Measurements from ENCODE around the gene PRELID2. TPM values are rescaled to one million over a fixed set of nuclear protein-coding genes. Genes with fewer than 3 reads are reported as not detected.
A peak's percentile ranks its signal among the peaks of the same experiment; 100 is the strongest.

Gene PRELID2
- total and polyA plus RNA-seq, 4 donors = 1.2 to 68.1 (median 5.5) TPM

DNA sequence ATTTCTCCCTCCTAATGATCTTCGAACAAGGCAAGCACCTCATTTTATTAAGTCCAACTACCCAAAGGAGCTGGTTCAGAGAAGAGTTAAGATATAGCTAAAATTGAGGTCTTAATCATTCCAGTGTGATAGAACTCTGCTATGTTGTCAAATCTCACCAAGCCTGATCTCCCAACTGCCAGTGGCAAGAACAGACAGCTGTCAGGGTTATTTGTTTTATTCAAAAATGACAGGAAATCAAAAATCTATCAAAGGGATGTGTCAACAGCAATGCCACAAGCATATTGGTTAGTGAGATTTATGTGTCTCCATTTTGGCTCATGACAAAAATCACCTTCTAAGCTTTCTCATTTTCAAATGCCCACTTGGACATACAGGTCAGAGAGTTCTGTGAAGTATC lies 74.5 kb downstream of the PRELID2 start:
- Histone ChIP-seq H3K27ac (ENCODE audit: low read depth in 1 of 2, low read length in 1 of 2) (no peak overlapping the region), H3K27me3 (ENCODE audit: control insufficient read depth in 3 of 3, insufficient read depth in 3 of 3, low read length in 2 of 3) (no peaks in the 10 kb centered on the region), H3K4me1 (ENCODE audit: control insufficient read depth in 5 of 5, insufficient read depth in 5 of 5, low read length in 5 of 5) (no peaks in the 10 kb centered on the region), H3K36me3 (ENCODE audit: control insufficient read depth in 4 of 4, insufficient read depth in 4 of 4, low read length in 4 of 4) (peaks cover 0 to 4% (median 0%) of the 10 kb centered on the region in 4 donors), H3K9ac (ENCODE audit: insufficient read depth in 1 of 2, low read length in 2 of 2) (no peak overlapping the region), H3K4me3 (no peak overlapping the region), H3K9me3 (ENCODE audit: control insufficient read depth in 4 of 4, insufficient read depth in 3 of 4, low read length in 3 of 4) (peaks cover 0 to under 1% (median 0%) of the 10 kb centered on the region in 4 donors)
- DNase-seq (no peak), ATAC-seq (ENCODE audit: insufficient read depth, low FRiP score) (no peak)
- TF ChIP-seq, protein P1, sequence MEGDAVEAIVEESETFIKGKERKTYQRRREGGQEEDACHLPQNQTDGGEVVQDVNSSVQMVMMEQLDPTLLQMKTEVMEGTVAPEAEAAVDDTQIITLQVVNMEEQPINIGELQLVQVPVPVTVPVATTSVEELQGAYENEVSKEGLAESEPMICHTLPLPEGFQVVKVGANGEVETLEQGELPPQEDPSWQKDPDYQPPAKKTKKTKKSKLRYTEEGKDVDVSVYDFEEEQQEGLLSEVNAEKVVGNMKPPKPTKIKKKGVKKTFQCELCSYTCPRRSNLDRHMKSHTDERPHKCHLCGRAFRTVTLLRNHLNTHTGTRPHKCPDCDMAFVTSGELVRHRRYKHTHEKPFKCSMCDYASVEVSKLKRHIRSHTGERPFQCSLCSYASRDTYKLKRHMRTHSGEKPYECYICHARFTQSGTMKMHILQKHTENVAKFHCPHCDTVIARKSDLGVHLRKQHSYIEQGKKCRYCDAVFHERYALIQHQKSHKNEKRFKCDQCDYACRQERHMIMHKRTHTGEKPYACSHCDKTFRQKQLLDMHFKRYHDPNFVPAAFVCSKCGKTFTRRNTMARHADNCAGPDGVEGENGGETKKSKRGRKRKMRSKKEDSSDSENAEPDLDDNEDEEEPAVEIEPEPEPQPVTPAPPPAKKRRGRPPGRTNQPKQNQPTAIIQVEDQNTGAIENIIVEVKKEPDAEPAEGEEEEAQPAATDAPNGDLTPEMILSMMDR (IDR thresholded peaks at IDR 0.05; ENCODE audit: control extremely low read depth, extremely low read depth) = no peak
- 80 to 91% methylated on average over 1 of the region's 1 CpG for WGBS, 2 donors

DNA sequence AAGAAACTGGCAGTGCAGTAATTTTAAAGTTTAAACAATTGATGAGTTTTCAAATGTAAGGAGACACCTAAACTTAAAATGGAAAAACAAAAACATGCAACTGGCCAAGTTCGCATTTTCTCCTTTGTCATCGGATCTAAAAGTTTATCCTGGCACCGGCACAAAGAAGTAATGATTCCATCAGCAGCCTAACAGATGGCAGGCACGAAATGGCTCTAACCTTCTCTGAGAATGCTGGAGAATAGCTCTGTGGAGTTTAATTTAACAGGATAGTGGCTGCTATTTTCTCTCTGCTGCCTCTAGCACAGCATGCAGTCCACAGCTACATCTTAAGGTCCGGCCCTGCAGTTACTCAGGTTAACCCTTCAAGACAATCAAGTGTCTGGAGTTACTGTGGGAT lies 82.2 kb downstream of the PRELID2 start:
- Histone ChIP-seq H3K36me3 (ENCODE audit: control insufficient read depth in 4 of 4, insufficient read depth in 4 of 4, low read length in 4 of 4) (no peaks in the 10 kb centered on the region), H3K4me1 (ENCODE audit: control insufficient read depth in 5 of 5, insufficient read depth in 5 of 5, low read length in 5 of 5) (peaks cover 0 to 21% (median 4%) of the 10 kb centered on the region in 5 donors), H3K27ac (ENCODE audit: low read depth in 1 of 2, low read length in 1 of 2) (no peak overlapping the region), H3K9me3 (ENCODE audit: control insufficient read depth in 4 of 4, insufficient read depth in 3 of 4, low read length in 3 of 4) (peaks cover 0 to 10% (median under 1%) of the 10 kb centered on the region in 4 donors), H3K27me3 (ENCODE audit: control insufficient read depth in 3 of 3, insufficient read depth in 3 of 3, low read length in 2 of 3) (no peaks in the 10 kb centered on the region), H3K9ac (ENCODE audit: insufficient read depth in 1 of 2, low read length in 2 of 2) (no peak overlapping the region), H3K4me3 (no peak overlapping the region)
- ATAC-seq (ENCODE audit: insufficient read depth, low FRiP score) (no peak), DNase-seq (peak; percentile 16 to 50 (median 43))
- WGBS, 2 donors = 68 to 73% methylated on average over 5 of the region's 5 CpGs
- TF ChIP-seq, protein P1 (IDR thresholded peaks at IDR 0.05; ENCODE audit: control extremely low read depth, extremely low read depth) = no peak

DNA sequence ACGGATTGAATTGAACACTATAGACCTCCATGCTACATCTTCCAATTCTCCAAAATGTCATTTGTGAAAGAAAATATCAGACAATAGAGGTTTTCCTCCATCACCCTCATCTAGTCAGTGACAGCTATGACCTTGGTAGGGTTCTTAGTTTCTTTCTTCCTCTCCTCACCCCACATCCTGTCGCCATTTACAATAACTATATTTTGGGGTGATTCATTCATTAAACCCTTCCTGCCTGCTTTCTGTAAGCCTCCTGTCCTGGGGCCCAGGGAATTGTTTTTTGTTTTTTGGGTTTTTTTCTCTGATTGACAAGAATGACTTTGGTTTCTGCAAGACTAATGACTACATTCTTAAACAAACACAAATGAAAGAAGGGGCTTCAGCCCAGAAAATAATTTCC lies 82.6 kb downstream of the PRELID2 start:
- H3K4me1 ChIP-seq (ENCODE audit: control insufficient read depth in 5 of 5, insufficient read depth in 5 of 5, low read length in 5 of 5) = peaks cover 0 to 21% (median 4%) of the 10 kb centered on the region in 5 donors
- no peak overlapping the region for H3K27ac ChIP-seq (ENCODE audit: low read depth in 1 of 2, low read length in 1 of 2)
- H3K4me3 ChIP-seq = no peak overlapping the region
- 86 to 88% methylated on average over 2 of the region's 2 CpGs for WGBS, 2 donors
- DNase-seq = no peak
- no peak for ATAC-seq (ENCODE audit: insufficient read depth, low FRiP score)
- no peaks in the 10 kb centered on the region for H3K27me3 ChIP-seq (ENCODE audit: control insufficient read depth in 3 of 3, insufficient read depth in 3 of 3, low read length in 2 of 3)
- H3K9ac ChIP-seq (ENCODE audit: insufficient read depth in 1 of 2, low read length in 2 of 2) = no peak overlapping the region
- H3K9me3 ChIP-seq (ENCODE audit: control insufficient read depth in 4 of 4, insufficient read depth in 3 of 4, low read length in 3 of 4) = peaks cover 0 to 10% (median under 1%) of the 10 kb centered on the region in 4 donors
- no peaks in the 10 kb centered on the region for H3K36me3 ChIP-seq (ENCODE audit: control insufficient read depth in 4 of 4, insufficient read depth in 4 of 4, low read length in 4 of 4)
- TF ChIP-seq, protein P1 (IDR thresholded peaks at IDR 0.05; ENCODE audit: control extremely low read depth, extremely low read depth) = no peak

DNA sequence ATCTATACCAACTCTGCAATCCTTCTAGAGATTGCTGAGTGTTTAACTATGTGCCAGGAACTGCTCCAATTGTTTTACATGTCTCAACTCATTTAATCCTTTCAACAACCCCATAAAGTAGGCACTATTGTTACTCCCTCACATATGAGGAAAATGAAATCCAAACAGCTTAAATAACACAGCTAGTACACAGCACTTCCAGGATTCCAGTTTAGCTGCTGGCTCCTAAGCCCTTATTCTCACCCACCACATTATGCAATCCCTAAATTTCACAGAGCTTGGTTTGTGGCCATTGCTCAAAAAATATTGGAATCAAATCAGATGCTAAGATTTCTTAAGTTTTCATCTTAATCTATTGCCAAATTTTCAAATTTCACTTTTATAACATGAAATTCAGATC lies 84.9 kb downstream of the PRELID2 start:
- H3K9me3 ChIP-seq (ENCODE audit: control insufficient read depth in 4 of 4, insufficient read depth in 3 of 4, low read length in 3 of 4) = peaks cover 0 to 10% (median 0%) of the 10 kb centered on the region in 4 donors
- peaks cover 0 to 21% (median 4%) of the 10 kb centered on the region in 5 donors for H3K4me1 ChIP-seq (ENCODE audit: control insufficient read depth in 5 of 5, insufficient read depth in 5 of 5, low read length in 5 of 5)
- no peak overlapping the region for H3K4me3 ChIP-seq
- TF ChIP-seq, protein P1 (IDR thresholded peaks at IDR 0.05; ENCODE audit: control extremely low read depth, extremely low read depth) = no peak
- no peaks in the 10 kb centered on the region for H3K27me3 ChIP-seq (ENCODE audit: control insufficient read depth in 3 of 3, insufficient read depth in 3 of 3, low read length in 2 of 3)
- H3K27ac ChIP-seq (ENCODE audit: low read depth in 1 of 2, low read length in 1 of 2) = no peak overlapping the region
- H3K36me3 ChIP-seq (ENCODE audit: control insufficient read depth in 4 of 4, insufficient read depth in 4 of 4, low read length in 4 of 4) = no peaks in the 10 kb centered on the region
- peak; percentile 43 to 91 (median 83) for DNase-seq
- no peak overlapping the region for H3K9ac ChIP-seq (ENCODE audit: insufficient read depth in 1 of 2, low read length in 2 of 2)
- no peak for ATAC-seq (ENCODE audit: insufficient read depth, low FRiP score)
